Adrenal gland (tissue), 12 donors: ENCODE results near the gene IFT27. TPM values are rescaled to one million over a fixed set of nuclear protein-coding genes. Genes with fewer than 3 reads are reported as not detected.

ENCODE experiments used
- DNase-seq, 7 donors: peaks; one replicate each; pipeline ENCODE4 v3.0.0-alpha.2; 2019 to 2020
- H3K27ac ChIP-seq, 5 donors: fragments of 200-600 bp; sonication (generic) in 4 of 5; 1 replicate in 3 of 5; 2 replicates in 2 of 5; pipeline versions ENCODE4 v1.5.1 to v1.8.0; 2016 to 2020; ENCODE audit warnings: mild to moderate bottlenecking in 1 of 5
- H3K27me3 ChIP-seq: fragments of 200-600 bp; 2 replicates; pipeline ENCODE4 v1.8.0; 2021
- H3K36me3 ChIP-seq, 2 donors: fragments of 200-600 bp; replicated peaks in 1 of 2; 1 replicate in 1 of 2; 2 replicates in 1 of 2; pipeline versions ENCODE4 v1.5.1 to v1.8.0; 2018 to 2022
- H3K4me1 ChIP-seq, 2 donors: fragments of 200-600 bp; replicated peaks in 1 of 2; 1 replicate in 1 of 2; 2 replicates in 1 of 2; pipeline versions ENCODE4 v1.5.1 to v1.8.0; 2018 to 2021
- H3K4me3 ChIP-seq, 4 donors: fragments of 200-600 bp; sonication (generic) in 3 of 4; one replicate each; pipeline ENCODE4 v1.5.1; 2016 to 2018
- H3K9me3 ChIP-seq, 3 donors: fragments of 200-600 bp; sonication (generic) in 1 of 3; replicated peaks in 1 of 3; 1 replicate in 2 of 3; 2 replicates in 1 of 3; pipeline versions ENCODE4 v1.5.1 to v1.8.0; 2016 to 2021
- CTCF ChIP-seq, 6 experiments: fragments of 450-650 bp in 4 of 6; fragments of 200-600 bp in 2 of 6; sonication (generic) in 1 of 6; IDR thresholded peaks; 1 replicate in 5 of 6; 2 replicates in 1 of 6; pipeline versions ENCODE4 v1.5.1 to v1.8.0; 2016 to 2021; ENCODE audit warnings: antibody characterized with exemption in 6 of 6, mild to moderate bottlenecking in 2 of 6, moderate library complexity in 1 of 6
- POLR2A ChIP-seq, 2 donors: fragments of 450-650 bp; IDR thresholded peaks; one replicate each; pipeline ENCODE4 v1.6.1; 2017; ENCODE audit warnings: antibody characterized with exemption in 2 of 2, mild to moderate bottlenecking in 2 of 2, moderate library complexity in 1 of 2
- WGBS, 4 donors: extraction: QIAGEN DNeasy Blood & Tissue Kit in 2 of 4; methylation state at CpG; one replicate each; pipeline versions ENCODE4 v1.1.5 to v1.1.7; 2013 to 2017; 5-methylcytosine and 5-hydroxymethylcytosine counted together
- intact Hi-C, 2 donors: fragments of 100-400 bp; cut with DNase I; formaldehyde crosslinking; loops; one replicate each; pipeline versions ENCODE4 v1.14.1 to v1.15.0; 2022 to 2023
- polyA plus RNA-seq, 3 donors: library from polyadenylated mRNA; stranded (reverse); fragments of 200-250 nt in 2 of 3; fragments of 350-450 nt in 1 of 3; fragmentation: Illumina TruSeq in 1 of 3; extraction: RNeasy Lipid Tissue Mini Kit (QIAGEN cat#74804) in 1 of 3; gene quantifications; one replicate each; pipeline ENCODE4 v1.2.3, GENCODE V29; 2013 to 2014
- total RNA-seq, 9 donors: library from RNA; depleted of rRNA in 4 of 9; stranded (reverse); fragments of >200 nt in 4 of 9; fragments of 120-200 nt in 1 of 9; fragmentation: NEBNext Ultra II Directional in 1 of 9; extraction: Animal tissue kit (Norgen Biotek cat#: 25700) in 1 of 9; gene quantifications; one replicate each; pipeline versions ENCODE4 v1.1.0 to v1.2.4, GENCODE V29; 2013 to 2023
- donor health status: healthy with polysubstance abuse.
- donor health status: Bipolar disorder and iron deficiency.
- donor health status: DM: yes; HTN: yes; CAD: no.
- donor health status: DM: no; HTN: no; CAD: no.
- donor health status: DM: no; HTN: no; CAD: no.
- donor health status: DM: yes; HTN: yes; CAD: no.

The IFT27 gene
- total and polyA plus RNA-seq, 12 donors: 9.4 to 78.4 (median 37.7) TPM

GRCh38 chr22:36768141-36768540 lies 7.8 kb downstream of the IFT27 start:
- DNase-seq: peak in 1 of 7 donors; percentile 2
- Histone ChIP-seq H3K36me3 (no peaks in the 10 kb centered on the region), H3K4me1 (no peaks in the 10 kb centered on the region), H3K9me3 (no peaks in the 10 kb centered on the region), H3K27me3 (no peaks in the 10 kb centered on the region), H3K27ac (no peak overlapping the region), H3K4me3 (no peak overlapping the region)
- TF ChIP-seq CTCF (IDR thresholded peaks at IDR 0.05) (no peak), POLR2A (IDR thresholded peaks at IDR 0.05) (no peak)
- WGBS, 4 donors: 93 to 95% (median 94%) methylated on average over 3 to 5 of the region's 5 CpGs
- intact Hi-C loops: no loop called here

DNA sequence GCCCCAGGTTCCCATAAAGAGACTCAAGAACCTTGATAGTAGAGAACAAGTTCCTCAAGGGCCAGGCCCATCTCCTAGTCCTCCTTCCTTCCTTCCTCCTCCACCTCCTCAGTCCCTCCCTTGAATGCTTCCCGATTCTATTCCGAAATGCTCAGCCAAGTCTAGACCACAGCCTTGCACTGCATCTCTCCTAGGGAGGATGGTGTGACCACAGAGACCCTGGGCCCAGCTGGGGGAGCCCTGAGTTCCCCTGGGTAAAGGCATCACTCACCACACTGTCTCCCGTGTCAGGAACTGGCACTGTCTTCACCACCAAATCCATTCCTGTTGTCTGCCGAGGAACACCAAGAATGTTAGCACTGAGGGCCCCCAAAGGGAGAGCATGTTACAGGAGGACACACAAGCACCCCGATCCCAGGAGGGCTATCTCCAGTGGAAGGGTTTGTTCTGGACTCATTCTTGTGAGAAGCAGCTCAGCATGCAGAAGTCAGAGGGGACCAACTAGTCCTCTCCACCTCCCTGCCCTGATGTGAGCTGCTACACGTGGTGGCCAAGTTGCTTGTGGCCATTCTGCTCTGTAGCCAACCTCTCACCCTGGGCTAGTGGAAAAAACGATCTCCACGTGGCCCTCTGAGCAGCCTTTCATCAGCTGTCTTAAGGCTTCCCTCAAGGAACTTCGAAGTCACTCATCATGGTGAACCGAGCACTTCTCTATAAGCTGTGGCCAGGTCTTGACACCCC lies 8.7 kb downstream of the IFT27 start:
- Histone ChIP-seq H3K27ac (no peak overlapping the region), H3K4me1 (no peaks in the 10 kb centered on the region), H3K27me3 (no peaks in the 10 kb centered on the region), H3K4me3 (no peak overlapping the region), H3K9me3 (no peaks in the 10 kb centered on the region), H3K36me3 (no peaks in the 10 kb centered on the region)
- WGBS, 4 donors: 89 to 95% (median 91%) methylated on average over 5 to 10 of the region's 10 CpGs
- intact Hi-C loops: no loop called here
- peak in 1 of 7 donors; percentile 2 for DNase-seq
- no peak for TF ChIP-seq CTCF (IDR thresholded peaks at IDR 0.05)

DNA sequence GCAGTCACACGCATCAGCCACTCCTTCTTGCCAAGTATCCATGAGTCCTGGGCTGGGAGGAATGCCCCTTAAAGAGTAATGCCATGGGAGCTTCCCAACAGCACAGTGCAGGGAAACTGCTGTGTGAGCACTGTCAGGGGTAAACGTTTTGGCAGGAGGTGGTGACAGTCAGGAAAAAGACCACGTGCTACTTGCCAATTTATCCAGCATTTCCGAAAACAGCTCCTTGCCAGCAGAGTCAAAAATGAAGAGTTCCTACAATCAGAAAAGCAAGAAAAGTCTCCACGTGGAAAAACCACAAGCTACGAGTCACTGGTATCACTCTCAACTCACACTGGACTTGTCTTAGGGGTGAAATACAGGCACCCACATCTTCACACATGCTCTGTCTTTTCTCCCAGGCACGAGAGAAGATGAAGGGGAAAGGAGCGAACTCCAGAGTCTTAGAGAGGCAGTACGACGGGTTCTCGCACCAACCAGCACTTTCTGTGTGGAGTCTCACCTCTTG lies 9.9 kb downstream of the IFT27 start:
- Histone ChIP-seq H3K4me1 (no peaks in the 10 kb centered on the region), H3K27me3 (no peaks in the 10 kb centered on the region), H3K9me3 (no peaks in the 10 kb centered on the region), H3K36me3 (no peaks in the 10 kb centered on the region), H3K27ac (no peak overlapping the region), H3K4me3 (no peak overlapping the region)
- DNase-seq: peak in 1 of 7 donors; percentile 3
- WGBS, 4 donors: 83 to 86% (median 85%) methylated on average over 11 of the region's 11 CpGs
- TF ChIP-seq CTCF (IDR thresholded peaks at IDR 0.05): no peak
- no peak for TF ChIP-seq POLR2A (IDR thresholded peaks at IDR 0.05)
- intact Hi-C loops: no loop called here

DNA sequence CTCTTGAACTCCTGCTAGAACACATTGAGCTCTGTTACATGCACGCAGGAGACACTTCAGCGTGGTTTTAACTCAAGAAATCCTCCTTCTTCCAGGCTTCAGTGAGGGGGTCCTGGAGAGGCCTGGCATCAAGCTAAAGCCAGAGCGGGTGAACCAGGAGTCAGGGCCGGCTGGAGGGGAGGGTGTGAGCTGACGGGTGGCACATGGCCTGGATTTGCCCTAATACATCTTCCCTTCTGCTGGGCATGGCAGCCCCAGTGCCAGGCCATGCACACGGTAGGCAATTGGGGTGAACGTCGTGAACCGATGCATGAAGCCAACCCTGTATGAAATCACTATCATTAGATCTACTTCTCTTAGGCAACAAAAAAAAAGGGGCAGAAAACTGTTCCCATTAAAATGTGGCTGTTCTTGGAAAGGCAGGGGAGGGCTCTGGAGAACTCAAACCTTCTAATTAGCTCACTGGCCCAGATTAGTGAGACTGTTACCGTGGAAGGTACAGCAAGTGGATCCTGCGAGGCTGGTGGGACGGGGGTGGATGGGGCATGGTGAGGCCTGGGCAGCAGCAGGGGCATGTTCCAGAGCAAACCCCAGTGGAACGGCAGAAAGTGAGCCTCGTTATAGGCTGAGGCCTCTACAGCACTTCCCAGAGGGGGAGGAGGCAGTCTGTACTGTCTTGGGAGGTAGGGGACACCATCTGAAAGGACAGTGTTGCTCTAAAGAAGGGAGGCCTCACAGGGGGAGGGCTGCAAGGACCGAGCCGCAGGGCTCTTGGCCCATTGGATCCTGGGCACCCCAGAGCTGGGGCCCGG lies 10.6 kb downstream of the IFT27 start:
- 91 to 93% (median 92%) methylated on average over 14 to 17 of the region's 17 CpGs for WGBS, 4 donors
- H3K4me1 ChIP-seq: no peaks in the 10 kb centered on the region
- H3K9me3 ChIP-seq: no peaks in the 10 kb centered on the region
- no peak overlapping the region for H3K27ac ChIP-seq
- no peaks in the 10 kb centered on the region for H3K27me3 ChIP-seq
- intact Hi-C loops: no loop called here
- no peak for TF ChIP-seq CTCF (IDR thresholded peaks at IDR 0.05)
- no peak for TF ChIP-seq POLR2A (IDR thresholded peaks at IDR 0.05)
- H3K36me3 ChIP-seq: no peaks in the 10 kb centered on the region
- peak in 1 of 7 donors; percentile 2 for DNase-seq
- no peak overlapping the region for H3K4me3 ChIP-seq
